ENCODE measurements around the gene PTTG1IP.

The PTTG1IP gene

GRCh38 chr21:44817914-44818639, 55.4 kb downstream of the PTTG1IP start, which contains the start of gene SUMO3:
TSS of gene SUMO3 (minus strand) at chr21:44818062. CDS start at chr21:44817968, 94 bp downstream.
- DNase-seq, result peak; percentile 75

GRCh38 chr21:44817506-44817880, 56.0 kb downstream of the PTTG1IP start:
- DNase-seq, result peak; percentile 60

GRCh38 chr21:44816761-44817505, 56.6 kb downstream of the PTTG1IP start:
- no peak for DNase-seq

GRCh38 chr21:44815852-44816628, 57.5 kb downstream of the PTTG1IP start:
- DNase-seq, result no peak

- no peak for DNase-seq
These were observed 58.3 kb downstream of the PTTG1IP start for GRCh38 chr21:44815225-44815624.

- no peak for DNase-seq
These were observed 58.9 kb downstream of the PTTG1IP start for GRCh38 chr21:44814498-44815023.

- DNase-seq, result no peak
These were observed 59.8 kb downstream of the PTTG1IP start for GRCh38 chr21:44813727-44814126.

GRCh38 chr21:44813149-44813548, 60.3 kb downstream of the PTTG1IP start:
- DNase-seq, result no peak

GRCh38 chr21:44812640-44813039, 60.9 kb downstream of the PTTG1IP start:
- no peak for DNase-seq

GRCh38 chr21:44810779-44811178, 62.7 kb downstream of the PTTG1IP start:
- no peak for DNase-seq

- DNase-seq, result no peak
These were observed 67.6 kb downstream of the PTTG1IP start for GRCh38 chr21:44805859-44806258.

- DNase-seq, result no peak
These were observed 68.3 kb downstream of the PTTG1IP start for GRCh38 chr21:44805226-44805625.

- no peak for DNase-seq
These were observed 68.7 kb downstream of the PTTG1IP start for GRCh38 chr21:44804762-44805161.

- no peak for DNase-seq
These were observed 69.8 kb downstream of the PTTG1IP start for GRCh38 chr21:44803651-44804050.

GRCh38 chr21:44802396-44803153, 70.9 kb downstream of the PTTG1IP start:
- no peak for DNase-seq

- peak; percentile 78 for DNase-seq
These were observed 71.8 kb downstream of the PTTG1IP start, which contains the start of gene UBE2G2 for GRCh38 chr21:44801468-44802395. TSS of gene UBE2G2 (minus strand) at chr21:44801820. CDS start at chr21:44801748, 72 bp downstream.

GRCh38 chr21:44800971-44801467, 72.5 kb downstream of the PTTG1IP start:
- peak; percentile 37 for DNase-seq

- no peak for DNase-seq
These were observed 73.4 kb downstream of the PTTG1IP start for GRCh38 chr21:44800103-44800502.

- no peak for DNase-seq
These were observed 73.8 kb downstream of the PTTG1IP start for GRCh38 chr21:44799646-44800045.
